Measurements from ENCODE around the gene LRRC36.

LRRC36 gene

DNA sequence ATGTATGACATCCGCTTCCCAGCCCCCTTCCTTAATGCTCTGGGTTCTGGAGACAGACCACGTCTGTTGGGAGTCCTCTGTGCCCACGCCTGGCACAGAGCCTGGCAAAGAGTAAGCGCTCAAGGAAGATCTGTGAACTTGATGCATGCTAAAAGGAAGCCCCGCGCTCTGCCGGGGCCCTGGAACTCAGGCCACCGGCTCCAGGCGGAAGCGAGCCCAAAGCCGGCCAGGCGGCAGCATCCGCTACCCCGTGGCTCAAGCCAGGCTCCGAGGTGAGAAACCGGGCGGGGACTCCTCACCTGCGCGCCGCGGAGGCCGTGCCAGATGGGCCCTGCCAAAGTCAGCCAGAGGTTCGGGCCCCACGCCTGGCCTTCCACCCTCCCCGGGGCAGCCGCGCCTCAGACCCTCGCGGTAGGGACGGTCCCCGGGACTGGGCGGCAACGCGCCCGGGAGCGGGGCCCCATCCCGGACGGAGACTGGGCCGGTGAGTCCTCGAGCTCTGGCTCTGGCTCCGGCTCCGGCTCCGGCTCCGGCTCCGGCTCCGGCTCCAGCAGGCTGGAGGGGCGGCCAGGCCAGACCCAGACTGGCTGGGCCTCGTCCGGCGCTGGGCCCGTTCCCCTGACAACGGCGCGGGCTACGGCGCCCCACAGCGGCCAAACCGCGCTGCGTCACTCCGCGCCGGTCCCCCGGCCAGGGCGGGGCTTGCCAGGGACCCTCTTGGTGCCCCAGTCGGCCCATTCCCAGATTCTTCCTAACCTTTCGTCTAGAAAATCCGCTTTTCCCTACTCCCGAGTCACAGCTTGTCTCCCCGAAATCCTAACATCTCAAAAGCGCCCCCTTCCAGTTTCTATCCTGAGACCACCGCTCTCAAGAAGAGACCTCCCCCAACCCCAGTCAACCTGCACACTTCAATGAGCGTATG is 89.5 kb downstream of the LRRC36 start, which contains the start of gene ZDHHC1 (continued):
- TF ChIP-seq ZNF341 (tag by site-specific recombination; IDR thresholded peaks at IDR 0.05; ENCODE audit: low read depth) = no peak
- 0 out of 2 replicates have a peak, but pooled peaks have one; percentile 8 for TF ChIP-seq SP3 (tag by site-specific recombination; IDR thresholded peaks at IDR 0.05)
- no peak for TF ChIP-seq ZNF529 (tag by site-specific recombination; IDR thresholded peaks at IDR 0.05; ENCODE audit: insufficient replicate concordance)
- TF ChIP-seq, protein P1, sequence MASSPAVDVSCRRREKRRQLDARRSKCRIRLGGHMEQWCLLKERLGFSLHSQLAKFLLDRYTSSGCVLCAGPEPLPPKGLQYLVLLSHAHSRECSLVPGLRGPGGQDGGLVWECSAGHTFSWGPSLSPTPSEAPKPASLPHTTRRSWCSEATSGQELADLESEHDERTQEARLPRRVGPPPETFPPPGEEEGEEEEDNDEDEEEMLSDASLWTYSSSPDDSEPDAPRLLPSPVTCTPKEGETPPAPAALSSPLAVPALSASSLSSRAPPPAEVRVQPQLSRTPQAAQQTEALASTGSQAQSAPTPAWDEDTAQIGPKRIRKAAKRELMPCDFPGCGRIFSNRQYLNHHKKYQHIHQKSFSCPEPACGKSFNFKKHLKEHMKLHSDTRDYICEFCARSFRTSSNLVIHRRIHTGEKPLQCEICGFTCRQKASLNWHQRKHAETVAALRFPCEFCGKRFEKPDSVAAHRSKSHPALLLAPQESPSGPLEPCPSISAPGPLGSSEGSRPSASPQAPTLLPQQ (tag by site-specific recombination; IDR thresholded peaks at IDR 0.05) = peak; percentile 92
- TF ChIP-seq ZSCAN16 (tag by site-specific recombination; IDR thresholded peaks at IDR 0.05) = no peak
- no peak for TF ChIP-seq ZBTB21 (tag by site-specific recombination; IDR thresholded peaks at IDR 0.05)
- TF ChIP-seq ZNF600 (tag by site-specific recombination; IDR thresholded peaks at IDR 0.05) = peak; percentile 93
- TF ChIP-seq, protein P2, sequence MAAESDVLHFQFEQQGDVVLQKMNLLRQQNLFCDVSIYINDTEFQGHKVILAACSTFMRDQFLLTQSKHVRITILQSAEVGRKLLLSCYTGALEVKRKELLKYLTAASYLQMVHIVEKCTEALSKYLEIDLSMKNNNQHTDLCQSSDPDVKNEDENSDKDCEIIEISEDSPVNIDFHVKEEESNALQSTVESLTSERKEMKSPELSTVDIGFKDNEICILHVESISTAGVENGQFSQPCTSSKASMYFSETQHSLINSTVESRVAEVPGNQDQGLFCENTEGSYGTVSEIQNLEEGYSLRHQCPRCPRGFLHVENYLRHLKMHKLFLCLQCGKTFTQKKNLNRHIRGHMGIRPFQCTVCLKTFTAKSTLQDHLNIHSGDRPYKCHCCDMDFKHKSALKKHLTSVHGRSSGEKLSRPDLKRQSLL (tag by site-specific recombination; IDR thresholded peaks at IDR 0.05) = peak; percentile 100
- 0 out of 2 replicates have a peak, but pooled peaks have one; percentile 29 for TF ChIP-seq ZNF121 (tag by site-specific recombination; IDR thresholded peaks at IDR 0.05)
- 0 out of 2 replicates have a peak, but pooled peaks have one; percentile 9 for TF ChIP-seq ZNF677 (tag by site-specific recombination; IDR thresholded peaks at IDR 0.05)
- TF ChIP-seq ZNF391 (tag by site-specific recombination; IDR thresholded peaks at IDR 0.05; ENCODE audit: borderline replicate concordance, low read depth) = peak; percentile 46; the same call in 1 of the 2 replicates
- TF ChIP-seq, protein P3, sequence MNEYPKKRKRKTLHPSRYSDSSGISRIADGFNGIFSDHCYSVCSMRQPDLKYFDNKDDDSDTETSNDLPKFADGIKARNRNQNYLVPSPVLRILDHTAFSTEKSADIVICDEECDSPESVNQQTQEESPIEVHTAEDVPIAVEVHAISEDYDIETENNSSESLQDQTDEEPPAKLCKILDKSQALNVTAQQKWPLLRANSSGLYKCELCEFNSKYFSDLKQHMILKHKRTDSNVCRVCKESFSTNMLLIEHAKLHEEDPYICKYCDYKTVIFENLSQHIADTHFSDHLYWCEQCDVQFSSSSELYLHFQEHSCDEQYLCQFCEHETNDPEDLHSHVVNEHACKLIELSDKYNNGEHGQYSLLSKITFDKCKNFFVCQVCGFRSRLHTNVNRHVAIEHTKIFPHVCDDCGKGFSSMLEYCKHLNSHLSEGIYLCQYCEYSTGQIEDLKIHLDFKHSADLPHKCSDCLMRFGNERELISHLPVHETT (tag by site-specific recombination; IDR thresholded peaks at IDR 0.05) = no peak
- 0 out of 2 replicates have a peak, but pooled peaks have one; percentile 70 for TF ChIP-seq ZSCAN5A (tag by site-specific recombination; IDR thresholded peaks at IDR 0.05)
- peak; percentile 85 for TF ChIP-seq ZNF660 (tag by site-specific recombination; IDR thresholded peaks at IDR 0.05)
- peak; percentile 40; the same call in 1 of the 2 replicates for TF ChIP-seq GLIS2 (tag by site-specific recombination; IDR thresholded peaks at IDR 0.05)
- TF ChIP-seq ZNF10 (tag by site-specific recombination; IDR thresholded peaks at IDR 0.05) = peak; percentile 27; the same call in 1 of the 2 replicates
- TF ChIP-seq KLF8 (tag by site-specific recombination; IDR thresholded peaks at IDR 0.05) = peak; percentile 58; the same call in 1 of the 2 replicates
- no peak for TF ChIP-seq ZNF830 (tag by site-specific recombination; IDR thresholded peaks at IDR 0.05; ENCODE audit: low read depth)
- TF ChIP-seq YY2 (tag by site-specific recombination; IDR thresholded peaks at IDR 0.05) = no peak
- no peak for TF ChIP-seq ZNF2 (tag by site-specific recombination; IDR thresholded peaks at IDR 0.05)
- TF ChIP-seq, protein P4, sequence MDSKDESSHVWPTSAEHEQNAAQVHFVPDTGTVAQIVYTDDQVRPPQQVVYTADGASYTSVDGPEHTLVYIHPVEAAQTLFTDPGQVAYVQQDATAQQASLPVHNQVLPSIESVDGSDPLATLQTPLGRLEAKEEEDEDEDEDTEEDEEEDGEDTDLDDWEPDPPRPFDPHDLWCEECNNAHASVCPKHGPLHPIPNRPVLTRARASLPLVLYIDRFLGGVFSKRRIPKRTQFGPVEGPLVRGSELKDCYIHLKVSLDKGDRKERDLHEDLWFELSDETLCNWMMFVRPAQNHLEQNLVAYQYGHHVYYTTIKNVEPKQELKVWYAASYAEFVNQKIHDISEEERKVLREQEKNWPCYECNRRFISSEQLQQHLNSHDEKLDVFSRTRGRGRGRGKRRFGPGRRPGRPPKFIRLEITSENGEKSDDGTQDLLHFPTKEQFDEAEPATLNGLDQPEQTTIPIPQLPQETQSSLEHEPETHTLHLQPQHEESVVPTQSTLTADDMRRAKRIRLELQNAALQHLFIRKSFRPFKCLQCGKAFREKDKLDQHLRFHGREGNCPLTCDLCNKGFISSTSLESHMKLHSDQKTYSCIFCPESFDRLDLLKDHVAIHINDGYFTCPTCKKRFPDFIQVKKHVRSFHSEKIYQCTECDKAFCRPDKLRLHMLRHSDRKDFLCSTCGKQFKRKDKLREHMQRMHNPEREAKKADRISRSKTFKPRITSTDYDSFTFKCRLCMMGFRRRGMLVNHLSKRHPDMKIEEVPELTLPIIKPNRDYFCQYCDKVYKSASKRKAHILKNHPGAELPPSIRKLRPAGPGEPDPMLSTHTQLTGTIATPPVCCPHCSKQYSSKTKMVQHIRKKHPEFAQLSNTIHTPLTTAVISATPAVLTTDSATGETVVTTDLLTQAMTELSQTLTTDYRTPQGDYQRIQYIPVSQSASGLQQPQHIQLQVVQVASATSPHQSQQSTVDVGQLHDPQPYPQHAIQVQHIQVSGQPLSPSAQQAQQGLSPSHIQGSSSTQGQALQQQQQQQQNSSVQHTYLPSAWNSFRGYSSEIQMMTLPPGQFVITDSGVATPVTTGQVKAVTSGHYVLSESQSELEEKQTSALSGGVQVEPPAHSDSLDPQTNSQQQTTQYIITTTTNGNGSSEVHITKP (tag by site-specific recombination; IDR thresholded peaks at IDR 0.05) = 0 out of 2 replicates have a peak, but pooled peaks have one; percentile 30
- no peak for TF ChIP-seq ZNF521 (tag by site-specific recombination; IDR thresholded peaks at IDR 0.05)
- TF ChIP-seq ZNF664 (tag by site-specific recombination; IDR thresholded peaks at IDR 0.05) = no peak
- no peak for TF ChIP-seq ZNF350 (tag by site-specific recombination; IDR thresholded peaks at IDR 0.05)
- TF ChIP-seq ZNF449 (tag by site-specific recombination; IDR thresholded peaks at IDR 0.05) = peak; percentile 58; the same call in 1 of the 2 replicates
- TF ChIP-seq HOXD13 (CRISPR knock-in tag; IDR thresholded peaks at IDR 0.05; ENCODE audit: borderline replicate concordance) = no peak
- peak; percentile 95 for TF ChIP-seq ZBTB20 (tag by site-specific recombination; IDR thresholded peaks at IDR 0.05)
- 0 out of 2 replicates have a peak, but pooled peaks have one; percentile 9 for TF ChIP-seq GLIS1 (tag by site-specific recombination; IDR thresholded peaks at IDR 0.05)
